ENCODE results near the gene OSBPL3.
"Not testable (repeated sequence)": the region's sequence is repeated elsewhere in the genome, so short reads cannot be mapped to it uniquely, and the experiment has no call there.

- TF ChIP-seq CTCF (optimal IDR thresholded peaks at IDR 0.05 in 1 of 3, IDR thresholded peaks at IDR 0.05 in 1 of 3, conservative IDR thresholded peaks at IDR 0.05 in 1 of 3; ENCODE audit: extremely low read depth in 1 of 3, insufficient read depth in 2 of 3, low read length in 3 of 3); EZH2 (IDR thresholded peaks at IDR 0.05; ENCODE audit: low read length): not testable (repeated sequence)
Measured at GRCh38 chr7:24903992-24904391, 76.0 kb downstream of the OSBPL3 start.
